GM18861 (cell line): Measurements from ENCODE around the gene CUX1.
"Not testable (repeated sequence)": the region's sequence is repeated elsewhere in the genome, so short reads cannot be mapped to it uniquely, and the experiment has no call there.

Experiments
- ATAC-seq: cut with Tn5 transposase; IDR thresholded peaks from one replicate; pipeline ENCODE4 v1.9.1; 2021; ENCODE audit not compliant: unreplicated experiment

The CUX1 gene

DNA sequence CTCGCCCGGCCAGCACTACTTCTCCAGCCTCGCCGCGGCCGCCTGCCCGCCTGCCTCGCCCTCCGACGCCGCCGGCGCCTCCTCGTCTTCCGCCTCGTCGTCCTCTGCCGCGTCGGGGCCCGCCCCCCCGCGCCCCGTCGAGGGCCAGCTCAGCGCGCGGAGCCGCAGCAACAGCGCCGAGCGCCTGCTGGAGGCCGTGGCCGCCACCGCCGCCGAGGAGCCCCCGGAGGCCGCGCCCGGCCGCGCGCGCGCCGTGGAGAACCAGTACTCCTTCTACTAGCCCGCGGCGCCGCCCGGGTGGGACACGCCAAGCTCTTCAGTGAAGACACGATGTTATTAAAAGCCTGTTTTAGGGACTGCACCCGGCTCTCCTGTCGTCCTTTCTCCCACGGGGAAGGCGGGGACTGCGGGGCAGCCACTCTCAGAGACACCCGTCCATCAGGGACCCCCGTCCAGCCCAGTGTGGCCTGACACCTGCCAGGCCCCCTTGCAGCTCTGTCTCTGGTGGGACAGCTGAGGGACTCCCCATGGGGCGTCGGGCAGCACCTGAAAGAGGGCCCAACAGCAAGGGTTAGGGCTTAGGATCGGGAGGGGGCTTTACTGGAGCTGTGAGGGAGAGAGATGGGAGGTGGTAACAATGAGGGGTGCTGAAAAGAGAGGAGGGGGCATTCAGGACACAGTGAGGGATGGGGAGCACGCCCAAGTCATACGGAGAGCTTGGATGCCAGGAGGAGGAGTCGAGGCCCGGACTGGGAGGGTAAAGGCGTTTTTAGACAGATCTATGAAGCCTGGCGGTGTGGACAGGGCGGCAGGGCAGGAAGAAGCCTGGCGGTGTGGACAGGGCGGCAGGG, 504.1 kb downstream of the CUX1 start:
- no peak for ATAC-seq

DNA sequence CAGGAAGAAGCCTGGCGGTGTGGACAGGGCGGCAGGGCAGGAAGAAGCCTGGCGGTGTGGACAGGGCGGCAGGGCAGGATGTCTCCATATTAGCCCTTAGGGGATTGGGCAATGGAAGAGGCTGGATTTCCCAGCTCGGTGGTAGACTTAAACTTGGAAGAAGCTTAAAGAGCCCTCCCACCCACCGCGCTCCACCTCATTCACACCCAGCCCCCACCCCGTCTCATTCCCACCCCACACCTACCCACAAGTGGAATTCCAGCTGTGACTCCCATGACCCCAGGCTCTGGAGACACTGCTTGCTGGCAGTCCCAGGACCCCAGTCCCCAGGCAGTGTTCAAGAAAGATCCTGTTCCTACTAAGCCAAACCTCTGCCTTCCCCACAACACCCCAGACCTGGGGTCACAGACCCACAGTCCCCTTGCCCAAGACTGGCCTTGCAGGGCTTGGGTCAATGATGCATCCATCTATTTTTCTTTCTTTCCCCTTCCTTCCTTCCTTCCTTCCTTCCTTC, 504.8 kb downstream of the CUX1 start:
- no peak for ATAC-seq

DNA sequence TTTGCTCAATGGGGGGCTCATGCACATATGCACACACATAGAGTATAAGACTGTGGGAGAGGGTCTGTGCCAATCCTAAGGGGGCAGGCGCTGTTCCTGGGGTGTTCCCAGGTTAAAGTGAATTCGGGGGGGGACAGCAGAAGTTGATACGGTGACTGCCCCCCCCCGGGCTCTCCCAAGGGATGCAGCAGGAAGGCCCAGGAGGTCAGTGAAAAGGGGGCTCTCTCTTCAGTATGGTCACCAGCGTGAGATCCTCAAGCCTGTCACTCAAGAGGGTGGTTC, 506.4 kb downstream of the CUX1 start:
- ATAC-seq, result no peak

DNA sequence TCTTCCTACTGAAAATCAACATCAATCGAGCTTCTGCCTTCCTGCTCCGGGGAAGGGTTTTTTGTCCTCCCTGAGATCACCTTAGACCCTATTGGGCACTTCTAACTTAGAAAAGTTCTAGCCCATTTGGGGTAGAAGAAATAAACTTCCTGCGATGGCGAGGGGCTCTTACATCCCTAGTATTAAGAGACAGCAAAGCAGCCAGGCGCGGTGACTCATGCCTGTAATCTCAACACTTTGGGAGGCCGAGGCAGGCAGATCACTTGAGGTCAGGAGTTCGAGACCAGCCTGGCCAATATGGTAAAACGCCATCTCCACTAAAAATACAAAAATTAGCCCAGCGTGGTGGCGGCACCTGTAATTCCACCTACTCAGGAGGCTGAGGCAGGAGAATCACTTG, 507.7 kb downstream of the CUX1 start:
- not testable (repeated sequence) for ATAC-seq

DNA sequence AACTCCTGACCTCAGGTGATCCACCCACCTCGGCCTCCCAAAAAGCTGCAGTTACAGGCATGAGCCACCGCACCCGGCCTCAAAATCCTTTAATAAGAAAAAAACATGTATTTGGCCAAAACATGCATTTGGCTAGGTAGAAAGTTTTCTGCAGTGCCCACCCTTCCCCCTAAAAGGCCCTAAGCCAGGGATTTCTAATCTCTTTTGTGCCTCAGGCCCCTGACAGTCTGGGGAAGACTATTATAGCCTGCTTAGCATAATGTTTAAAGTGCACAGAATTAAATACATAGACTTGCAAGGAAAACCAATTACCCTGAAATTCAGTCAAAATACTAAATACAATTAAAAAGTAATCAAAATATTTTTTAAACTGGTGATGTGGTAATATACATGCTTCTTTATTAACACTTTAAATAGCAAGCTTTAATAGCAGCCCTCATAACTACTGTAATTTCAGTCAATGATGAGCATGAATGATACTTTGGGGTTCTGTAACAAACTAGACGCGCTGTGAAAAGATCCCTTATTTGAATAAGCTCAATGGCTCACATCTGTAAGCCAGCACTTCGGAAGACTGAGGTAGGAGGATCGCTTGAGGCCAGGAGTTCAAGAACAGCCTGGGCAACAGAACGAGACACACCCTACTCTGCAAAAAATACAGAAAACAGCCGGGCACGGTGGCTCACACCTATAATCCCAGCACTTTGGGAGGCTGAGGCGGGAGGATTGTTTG, 508.9 kb downstream of the CUX1 start:
- ATAC-seq, result no peak

DNA sequence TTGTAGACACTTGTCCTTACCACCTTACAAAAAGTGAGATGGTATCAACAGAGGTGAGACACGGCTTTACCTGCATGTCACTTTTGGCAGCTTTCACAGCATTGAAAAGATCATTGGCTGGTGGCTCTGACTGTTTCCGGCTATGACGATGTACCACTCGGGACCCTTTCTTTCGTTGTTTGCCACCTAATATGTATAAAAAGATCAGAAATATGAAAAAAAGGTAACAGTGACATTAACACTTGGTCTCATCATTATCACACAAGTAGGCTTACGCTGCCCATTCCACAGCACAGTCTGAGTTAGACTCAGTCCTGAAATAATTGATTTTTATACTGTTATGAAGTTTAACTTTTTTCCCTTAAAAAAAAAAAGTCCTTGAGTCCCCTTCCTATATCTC, 509.8 kb downstream of the CUX1 start:
- not testable (repeated sequence) for ATAC-seq

- ATAC-seq, result not testable (repeated sequence)
Measured at GRCh38 chr7:102328863-102329262, 511.4 kb downstream of the CUX1 start.

DNA sequence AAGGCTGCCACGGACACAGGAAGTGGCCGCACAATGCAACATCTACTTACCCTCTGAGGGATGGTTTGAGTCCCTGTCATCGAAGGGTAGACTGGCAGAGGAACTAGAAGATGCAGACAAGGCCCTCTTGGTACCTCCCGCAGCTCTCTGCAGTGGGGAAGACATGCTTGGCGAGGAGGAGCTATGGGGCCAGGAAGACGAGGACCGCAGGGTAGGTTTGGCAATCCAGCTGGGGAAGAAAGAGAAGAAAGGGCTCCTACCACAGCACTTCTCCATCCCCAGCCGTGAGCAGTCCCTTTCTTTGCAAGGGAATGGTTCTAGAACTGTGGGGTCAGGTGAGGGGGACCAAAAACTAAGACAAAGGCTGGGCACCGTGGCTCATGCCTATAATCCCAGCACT, 511.9 kb downstream of the CUX1 start:
- ATAC-seq, result not testable (repeated sequence)

- ATAC-seq, result not testable (repeated sequence)
Measured at GRCh38 chr7:102330666-102331460, 513.4 kb downstream of the CUX1 start.
